ENCODE results near the gene ANAPC7. TPM values are rescaled to one million over a fixed set of nuclear protein-coding genes. Genes with fewer than 3 reads are reported as not detected.
"Not testable (repeated sequence)": the region's sequence is repeated elsewhere in the genome, so short reads cannot be mapped to it uniquely, and the experiment has no call there.

The ANAPC7 gene
- total RNA-seq, 1 experiment from 2014 or later = 84.2 TPM

GRCh38 chr12:110378131-110378790, 25.2 kb downstream of the ANAPC7 start:
- DNase-seq (ENCODE audit: low read depth) = not testable (repeated sequence)

GRCh38 chr12:110373962-110374611, 29.4 kb downstream of the ANAPC7 start:
- DNase-seq (ENCODE audit: low read depth) = no peak

DNA sequence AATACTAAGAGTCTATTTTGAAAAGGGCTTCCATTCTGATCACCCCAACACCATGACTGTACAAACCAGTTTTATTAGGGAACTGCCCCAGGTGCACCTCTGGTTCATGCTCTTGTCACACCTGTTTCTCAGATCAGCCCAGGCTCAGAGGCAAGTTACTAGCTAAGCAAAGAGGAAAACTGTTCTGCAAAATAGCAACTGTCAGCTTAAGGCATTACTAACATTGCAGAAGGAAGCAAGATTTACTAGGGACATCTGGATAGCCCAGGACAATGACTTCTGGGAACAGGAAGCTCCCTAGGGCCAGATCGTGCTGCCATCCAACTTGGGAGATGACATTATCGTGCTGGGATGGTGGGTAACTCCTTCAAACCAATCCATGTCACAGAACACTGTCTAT, 30.1 kb downstream of the ANAPC7 start:
- no peak for DNase-seq (ENCODE audit: low read depth)

- no peak for DNase-seq (ENCODE audit: low read depth)
Observed at GRCh38 chr12:110373025-110373424, 30.5 kb downstream of the ANAPC7 start.

GRCh38 chr12:110372056-110372425, 31.5 kb downstream of the ANAPC7 start:
- DNase-seq (ENCODE audit: low read depth) = no peak

- no peak for DNase-seq (ENCODE audit: low read depth)
Observed at GRCh38 chr12:110371408-110372055, 32.0 kb downstream of the ANAPC7 start.

DNA sequence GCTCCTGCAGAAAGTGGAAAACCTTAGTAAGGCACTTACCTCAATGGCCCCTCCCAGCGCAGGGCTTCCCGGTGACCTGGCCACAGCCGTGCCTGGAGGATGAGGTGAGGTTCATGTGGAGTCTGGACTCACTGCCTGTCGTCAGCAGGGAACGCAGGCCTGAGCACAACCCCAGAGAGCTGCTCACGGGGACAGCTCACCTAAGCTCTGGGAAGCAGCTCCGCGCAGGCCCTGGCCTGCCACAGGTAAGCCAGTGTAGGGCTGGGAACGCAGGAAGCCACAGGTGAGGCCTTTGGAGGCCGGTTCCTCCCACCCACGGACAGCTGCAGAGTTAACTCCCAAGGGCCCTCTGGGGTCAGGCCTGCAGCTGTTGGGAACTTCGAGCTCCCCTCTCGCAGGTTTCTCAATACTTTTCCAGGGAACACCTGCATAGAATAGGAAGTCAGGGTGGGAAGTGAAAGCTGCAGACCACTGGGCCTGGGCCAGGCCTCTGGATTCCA, 32.7 kb downstream of the ANAPC7 start:
- DNase-seq (ENCODE audit: low read depth) = no peak

- no peak for DNase-seq (ENCODE audit: low read depth)
Observed at GRCh38 chr12:110369992-110370391, 33.5 kb downstream of the ANAPC7 start.

DNA sequence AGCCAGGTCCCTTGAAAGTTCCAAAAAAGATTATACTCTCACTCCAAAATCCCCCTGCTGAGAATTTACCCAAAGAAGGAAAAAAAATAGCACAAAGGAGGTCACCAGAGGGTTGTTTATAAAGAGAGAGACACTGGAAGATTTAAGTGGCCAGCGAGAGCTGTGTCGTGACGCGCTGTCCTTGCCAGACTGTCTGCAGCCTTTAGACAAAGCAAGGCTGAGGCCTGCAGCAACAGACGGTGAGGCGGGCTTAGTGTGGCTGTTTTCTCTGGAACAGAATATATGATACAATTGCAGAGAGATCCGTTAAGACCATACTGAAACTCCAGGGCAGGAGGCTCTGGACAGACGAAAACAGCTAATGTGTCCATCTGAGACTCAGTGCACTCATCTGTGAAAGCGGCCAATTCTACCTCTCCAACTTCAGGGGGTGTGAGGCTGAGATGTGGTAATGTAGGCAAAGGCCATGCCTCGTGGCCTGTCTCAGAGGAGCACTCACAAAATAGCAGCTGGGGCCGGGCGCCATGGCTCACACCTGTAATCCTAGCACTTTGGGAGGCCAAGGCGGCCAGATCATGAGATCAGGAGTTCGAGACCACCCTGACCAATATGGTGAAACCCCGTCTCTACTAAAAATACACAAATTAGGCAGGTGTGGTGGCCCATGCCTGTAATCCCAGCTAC, 36.2 kb downstream of the ANAPC7 start:
- DNase-seq (ENCODE audit: low read depth) = no peak

DNA sequence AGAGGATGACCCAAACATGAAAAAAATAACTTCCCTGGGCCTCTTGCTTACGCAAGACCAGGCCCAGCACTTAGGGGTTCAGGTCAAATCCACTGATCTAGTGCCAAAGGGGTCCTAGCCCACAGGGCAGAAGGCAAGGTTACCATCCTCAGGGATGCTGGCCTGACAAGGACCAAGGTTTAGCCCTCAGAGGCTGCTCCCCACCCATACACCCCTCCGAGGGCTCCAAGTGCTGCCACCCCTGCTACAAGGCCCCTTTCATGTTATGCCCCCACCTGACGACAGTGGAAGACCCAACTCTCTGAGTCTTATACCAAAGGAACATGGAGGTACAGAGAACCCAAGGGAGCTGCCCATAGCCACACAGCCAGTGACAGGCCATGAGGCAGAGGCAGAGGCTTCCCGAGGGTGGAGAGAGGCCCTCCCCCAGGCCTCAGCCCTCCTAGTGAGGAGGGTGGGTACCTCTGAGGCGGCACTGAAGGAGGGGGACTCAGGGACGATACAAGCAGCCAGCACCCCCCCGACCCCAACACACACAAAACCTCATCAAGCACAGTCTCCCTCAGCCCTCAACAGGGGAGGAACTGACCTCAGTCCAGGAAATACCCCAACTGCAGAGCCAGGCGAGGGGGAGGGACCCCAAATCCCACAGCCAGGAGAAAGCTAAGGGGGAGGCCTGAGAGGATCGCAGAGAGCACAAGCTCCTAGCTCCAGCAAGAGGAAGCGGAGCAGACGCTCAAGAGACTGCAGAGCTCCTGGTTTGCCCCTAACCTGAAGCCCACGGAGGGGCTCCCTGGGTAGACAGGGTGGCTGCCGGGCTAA, 37.0 kb downstream of the ANAPC7 start:
- no peak for DNase-seq (ENCODE audit: low read depth)

DNA sequence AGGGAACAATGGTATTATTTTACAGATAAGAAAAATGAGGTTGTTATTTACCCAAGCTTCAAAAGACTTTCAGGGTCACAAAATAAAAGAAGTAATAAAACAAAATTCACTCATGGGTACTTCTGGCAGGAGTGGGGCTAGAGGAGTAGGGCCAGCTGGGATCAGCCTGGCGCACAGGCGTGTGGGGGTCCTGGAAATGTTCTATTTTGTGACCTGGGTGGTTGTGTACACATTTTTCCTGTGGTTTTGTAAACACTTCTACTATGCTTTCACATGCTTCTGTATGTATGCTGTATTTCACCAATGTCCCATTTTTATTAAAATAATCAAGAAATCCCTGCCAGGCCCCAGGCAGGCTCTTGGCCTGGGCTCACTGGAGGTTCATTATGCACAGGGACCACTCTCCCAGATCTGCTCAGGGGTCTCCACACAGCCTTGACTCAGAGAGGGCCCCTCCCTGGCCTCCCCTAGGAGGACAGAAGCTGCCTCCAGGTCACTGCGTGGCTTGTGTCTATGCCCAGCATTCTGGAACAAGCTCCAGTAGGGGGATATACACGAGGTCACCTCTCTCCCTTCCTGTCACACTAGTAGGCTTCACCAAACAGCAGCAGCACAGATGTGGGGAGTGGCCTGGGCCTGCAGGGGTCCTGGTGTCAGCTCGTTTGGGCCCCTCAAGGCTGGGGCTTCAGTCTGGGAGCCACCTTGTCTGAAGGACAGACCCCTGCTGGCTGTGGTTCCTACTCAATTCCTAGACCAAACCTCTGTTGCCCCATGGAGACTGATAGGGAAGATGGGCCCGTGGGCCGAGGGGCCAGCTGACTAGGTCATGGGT, 37.8 kb downstream of the ANAPC7 start:
- DNase-seq (ENCODE audit: low read depth) = no peak

DNA sequence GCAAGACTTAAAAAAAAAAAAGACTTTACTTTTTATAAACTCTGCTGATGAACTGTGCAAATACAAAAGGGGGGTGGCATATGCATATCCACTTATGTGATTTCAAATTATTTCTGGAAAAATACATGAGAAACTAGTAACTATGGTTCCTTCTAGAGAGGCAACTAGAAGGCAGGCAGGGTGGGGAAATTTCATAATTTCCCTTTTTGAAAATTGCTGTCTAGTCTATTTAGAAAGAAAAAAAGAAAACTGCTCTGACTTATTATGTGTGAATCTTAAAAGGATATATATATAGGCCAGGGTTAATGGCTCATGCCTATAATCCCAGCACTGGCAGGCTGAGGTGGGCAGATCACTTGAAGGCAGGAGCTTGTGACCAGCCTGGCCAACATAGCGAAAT, 42.3 kb downstream of the ANAPC7 start:
- DNase-seq (ENCODE audit: low read depth) = no peak

GRCh38 chr12:110358384-110359097, 45.0 kb downstream of the ANAPC7 start:
- peak; percentile 27 for DNase-seq (ENCODE audit: low read depth)

DNA sequence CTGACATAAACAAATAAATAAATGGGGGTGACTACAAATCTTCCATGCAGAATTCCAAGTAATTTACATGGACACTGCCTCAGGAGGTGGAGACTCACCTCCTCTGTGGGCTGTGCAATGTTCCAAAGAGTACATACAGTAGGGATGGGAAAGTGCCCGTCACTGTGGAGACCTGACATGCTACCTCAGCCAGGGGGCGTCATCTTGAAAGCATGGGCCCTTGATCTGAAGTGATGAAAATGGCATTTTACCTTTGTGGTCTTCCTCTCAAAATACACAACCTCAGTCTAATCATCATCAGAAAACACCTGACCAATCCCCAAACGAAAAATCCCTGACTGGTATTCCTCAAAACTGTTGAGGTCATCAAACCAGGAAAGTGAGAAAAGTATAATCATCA, 48.4 kb downstream of the ANAPC7 start:
- peak; percentile 24 for DNase-seq (ENCODE audit: low read depth)

GRCh38 chr12:110354172-110354780, 49.2 kb downstream of the ANAPC7 start:
- no peak for DNase-seq (ENCODE audit: low read depth)

DNA sequence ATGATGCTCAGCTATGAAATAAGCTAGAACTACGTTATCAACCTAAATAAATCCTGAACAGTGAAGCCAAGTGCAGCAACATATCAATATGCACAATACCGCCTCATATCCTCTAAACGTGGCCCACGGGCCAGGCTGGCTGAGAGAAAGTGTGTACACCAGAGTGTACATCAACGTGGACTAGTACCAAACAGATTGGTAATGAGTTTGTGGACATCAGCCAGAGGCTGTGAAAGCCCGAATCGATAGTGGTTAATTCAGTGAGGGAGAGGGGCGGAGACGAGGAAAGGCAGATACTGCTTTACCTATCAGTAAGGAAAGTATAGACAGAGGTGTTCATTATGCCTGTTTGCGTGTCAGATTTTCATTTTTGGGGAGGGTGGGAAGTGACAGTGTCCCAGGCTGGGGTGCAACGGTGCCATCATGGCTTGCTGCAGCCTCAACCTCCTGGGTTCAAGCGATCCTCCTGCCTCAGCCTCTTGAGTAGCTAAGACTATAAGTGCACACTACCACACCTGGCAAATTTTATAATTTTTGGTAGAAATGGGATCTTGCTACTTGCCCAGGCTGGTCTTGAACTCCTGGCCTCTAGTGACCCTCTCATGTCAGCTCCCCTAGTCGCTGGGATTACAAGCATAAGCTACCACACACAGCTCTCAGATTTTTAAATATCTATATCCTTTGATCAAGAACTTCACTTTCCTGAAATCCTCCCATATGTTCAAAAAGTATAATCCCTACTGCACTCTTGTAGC, 50.1 kb downstream of the ANAPC7 start:
- no peak for DNase-seq (ENCODE audit: low read depth)

DNA sequence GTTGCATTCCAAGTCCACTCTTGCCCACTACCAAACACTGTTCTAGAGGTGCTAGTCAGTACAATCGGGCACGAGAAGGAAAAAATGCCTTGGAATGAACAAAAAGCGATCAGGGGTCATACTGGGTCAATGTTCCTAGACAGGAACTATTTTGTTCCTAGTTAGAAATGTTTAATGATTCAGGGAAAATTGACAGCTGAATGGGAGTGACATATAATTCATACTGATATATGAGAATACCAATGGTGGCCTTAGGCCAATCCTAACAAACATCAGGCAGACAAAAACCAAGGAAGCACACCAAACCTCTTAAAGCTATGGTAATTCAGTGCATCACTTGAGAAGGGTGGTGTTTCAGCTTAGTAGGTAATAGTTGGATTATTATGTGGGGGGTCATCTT, 51.1 kb downstream of the ANAPC7 start:
- DNase-seq (ENCODE audit: low read depth) = no peak

DNA sequence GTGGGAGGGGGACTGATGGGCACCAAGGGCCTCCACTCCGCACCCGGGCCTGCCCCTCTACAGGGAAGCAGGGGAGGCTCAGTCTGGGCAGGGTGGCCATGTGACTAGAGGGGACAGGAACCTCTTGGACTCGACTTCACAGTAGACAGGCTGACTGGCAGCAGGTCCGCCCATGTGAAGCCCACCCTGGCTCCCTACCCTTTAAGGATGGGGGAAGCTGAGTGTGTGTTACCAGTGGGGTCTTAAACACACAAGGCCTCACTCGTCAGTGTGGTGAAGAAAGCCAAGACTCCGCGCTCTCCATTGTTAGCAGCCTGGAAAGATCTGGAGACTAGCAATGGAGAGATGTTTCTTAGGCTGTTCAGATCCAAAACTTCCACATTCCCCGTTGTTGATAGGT, 52.4 kb downstream of the ANAPC7 start:
- no peak for DNase-seq (ENCODE audit: low read depth)
